ENCODE data around the gene CHRDL2. TPM values are rescaled to one million over a fixed set of nuclear protein-coding genes. Genes with fewer than 3 reads are reported as not detected.

The CHRDL2 gene
- total RNA-seq, 1 experiment from 2014 or later, result not detected

- H3K27me3 ChIP-seq, result no peaks in the 10 kb centered on the region
- H3K27ac ChIP-seq, result no peak overlapping the region
- H3K4me3 ChIP-seq, result no peak overlapping the region
- H3K36me3 ChIP-seq, result no peaks in the 10 kb centered on the region
- H3K4me1 ChIP-seq, result peaks cover 24% of the 10 kb centered on the region
- H3K9me3 ChIP-seq (replicated peaks), result no peaks in the 10 kb centered on the region
- DNase-seq, result no peak
Observed at GRCh38 chr11:74679513-74679865, 51.7 kb downstream of the CHRDL2 start.

- DNase-seq, result no peak
- Histone ChIP-seq H3K36me3 (no peaks in the 10 kb centered on the region), H3K4me3 (no peak overlapping the region), H3K4me1 (peaks cover 27% of the 10 kb centered on the region), H3K27ac (no peak overlapping the region), H3K9me3 (replicated peaks) (no peaks in the 10 kb centered on the region), H3K27me3 (no peaks in the 10 kb centered on the region)
Observed at GRCh38 chr11:74678591-74679512, 52.4 kb downstream of the CHRDL2 start.

- no peaks in the 10 kb centered on the region for H3K36me3 ChIP-seq
- H3K4me3 ChIP-seq, result no peak overlapping the region
- no peaks in the 10 kb centered on the region for H3K9me3 ChIP-seq (replicated peaks)
- peak overlapping the region; percentile 76; the same call in 1 of the 2 replicates for H3K27ac ChIP-seq
- peaks cover 32% of the 10 kb centered on the region for H3K4me1 ChIP-seq
- DNase-seq, result no peak
- H3K27me3 ChIP-seq, result no peaks in the 10 kb centered on the region
Observed at GRCh38 chr11:74678041-74678440, 53.2 kb downstream of the CHRDL2 start.

- no peaks in the 10 kb centered on the region for H3K36me3 ChIP-seq
- DNase-seq, result peak; percentile 84 to 88
- H3K4me1 ChIP-seq, result peaks cover 39% of the 10 kb centered on the region
- H3K27me3 ChIP-seq, result no peaks in the 10 kb centered on the region
- peak overlapping the region; percentile 76 for H3K27ac ChIP-seq
- H3K4me3 ChIP-seq, result no peak overlapping the region
- no peaks in the 10 kb centered on the region for H3K9me3 ChIP-seq (replicated peaks)
Observed at GRCh38 chr11:74677131-74677530, 54.1 kb downstream of the CHRDL2 start.

GRCh38 chr11:74676596-74676995 lies 54.6 kb downstream of the CHRDL2 start:
- Histone ChIP-seq H3K36me3 (no peaks in the 10 kb centered on the region), H3K4me1 (peaks cover 44% of the 10 kb centered on the region), H3K9me3 (replicated peaks) (no peaks in the 10 kb centered on the region), H3K4me3 (no peak overlapping the region), H3K27me3 (no peaks in the 10 kb centered on the region), H3K27ac (peak overlapping the region; percentile 76)
- DNase-seq, result peak in 1 of 2 experiments; percentile 38

- DNase-seq, result no peak
- peaks cover 47% of the 10 kb centered on the region for H3K4me1 ChIP-seq
- H3K27ac ChIP-seq, result no peak overlapping the region
- H3K36me3 ChIP-seq, result no peaks in the 10 kb centered on the region
- no peak overlapping the region for H3K4me3 ChIP-seq
- no peaks in the 10 kb centered on the region for H3K9me3 ChIP-seq (replicated peaks)
- H3K27me3 ChIP-seq, result no peaks in the 10 kb centered on the region
Observed at GRCh38 chr11:74675761-74676160, 55.5 kb downstream of the CHRDL2 start.

- H3K36me3 ChIP-seq, result no peaks in the 10 kb centered on the region
- DNase-seq, result peak in 1 of 2 experiments; percentile 27
- no peaks in the 10 kb centered on the region for H3K27me3 ChIP-seq
- peak overlapping the region; percentile 86 for H3K27ac ChIP-seq
- peak overlapping the region; percentile 6; the same call in 1 of the 2 replicates for H3K4me3 ChIP-seq
- H3K4me1 ChIP-seq, result peaks cover 51% of the 10 kb centered on the region
- no peaks in the 10 kb centered on the region for H3K9me3 ChIP-seq (replicated peaks)
Observed at GRCh38 chr11:74673693-74674360, 57.4 kb downstream of the CHRDL2 start.

- H3K4me1 ChIP-seq, result peaks cover 53% of the 10 kb centered on the region
- peak; percentile 91 to 94 for DNase-seq
- H3K27ac ChIP-seq, result peak overlapping the region; percentile 86
- no peaks in the 10 kb centered on the region for H3K36me3 ChIP-seq
- no peaks in the 10 kb centered on the region for H3K9me3 ChIP-seq (replicated peaks)
- H3K4me3 ChIP-seq, result peak overlapping the region; percentile 6; the same call in 1 of the 2 replicates
- H3K27me3 ChIP-seq, result no peaks in the 10 kb centered on the region
Observed at GRCh38 chr11:74672956-74673692, 58.1 kb downstream of the CHRDL2 start.

GRCh38 chr11:74672332-74672955 lies 58.8 kb downstream of the CHRDL2 start:
- Histone ChIP-seq H3K4me3 (no peak overlapping the region), H3K36me3 (no peaks in the 10 kb centered on the region), H3K4me1 (peaks cover 46% of the 10 kb centered on the region), H3K27ac (peak overlapping the region; percentile 86), H3K27me3 (no peaks in the 10 kb centered on the region), H3K9me3 (replicated peaks) (no peaks in the 10 kb centered on the region)
- DNase-seq, result no peak

- H3K4me1 ChIP-seq, result peaks cover 41% of the 10 kb centered on the region
- no peak overlapping the region for H3K4me3 ChIP-seq
- H3K9me3 ChIP-seq (replicated peaks), result no peaks in the 10 kb centered on the region
- peak; percentile 50 to 62 for DNase-seq
- H3K27me3 ChIP-seq, result no peaks in the 10 kb centered on the region
- H3K36me3 ChIP-seq, result no peaks in the 10 kb centered on the region
- peak overlapping the region; percentile 86 for H3K27ac ChIP-seq
Observed at GRCh38 chr11:74671520-74672196, 59.6 kb downstream of the CHRDL2 start.

GRCh38 chr11:74670171-74670570 lies 61.1 kb downstream of the CHRDL2 start:
- Histone ChIP-seq H3K27ac (no peak overlapping the region), H3K27me3 (no peaks in the 10 kb centered on the region), H3K9me3 (replicated peaks) (no peaks in the 10 kb centered on the region), H3K4me3 (no peak overlapping the region), H3K36me3 (no peaks in the 10 kb centered on the region), H3K4me1 (peaks cover 29% of the 10 kb centered on the region)
- DNase-seq, result no peak

GRCh38 chr11:74669211-74670160 lies 61.7 kb downstream of the CHRDL2 start:
- Histone ChIP-seq H3K4me1 (peaks cover 29% of the 10 kb centered on the region), H3K36me3 (no peaks in the 10 kb centered on the region), H3K27me3 (no peaks in the 10 kb centered on the region), H3K27ac (no peak overlapping the region), H3K4me3 (no peak overlapping the region), H3K9me3 (replicated peaks) (no peaks in the 10 kb centered on the region)
- peak; percentile 30 to 59 for DNase-seq

- Histone ChIP-seq H3K27me3 (no peaks in the 10 kb centered on the region), H3K36me3 (no peaks in the 10 kb centered on the region), H3K4me3 (no peak overlapping the region), H3K9me3 (replicated peaks) (no peaks in the 10 kb centered on the region), H3K27ac (no peak overlapping the region), H3K4me1 (no peaks in the 10 kb centered on the region)
- DNase-seq, result no peak
Observed at GRCh38 chr11:74663315-74663714, 67.9 kb downstream of the CHRDL2 start.

Data from SJCRH30 (cell line).